HG03196 (cell line): ENCODE measurements around the gene VWF.

Experiments
- ATAC-seq: cut with Tn5 transposase; IDR thresholded peaks from one replicate; pipeline ENCODE4 v1.9.1; 2021; ENCODE audit not compliant: unreplicated experiment

VWF gene

GRCh38 chr12:5900533-5901205, 223.8 kb downstream of the VWF start:
- ATAC-seq = no peak

DNA sequence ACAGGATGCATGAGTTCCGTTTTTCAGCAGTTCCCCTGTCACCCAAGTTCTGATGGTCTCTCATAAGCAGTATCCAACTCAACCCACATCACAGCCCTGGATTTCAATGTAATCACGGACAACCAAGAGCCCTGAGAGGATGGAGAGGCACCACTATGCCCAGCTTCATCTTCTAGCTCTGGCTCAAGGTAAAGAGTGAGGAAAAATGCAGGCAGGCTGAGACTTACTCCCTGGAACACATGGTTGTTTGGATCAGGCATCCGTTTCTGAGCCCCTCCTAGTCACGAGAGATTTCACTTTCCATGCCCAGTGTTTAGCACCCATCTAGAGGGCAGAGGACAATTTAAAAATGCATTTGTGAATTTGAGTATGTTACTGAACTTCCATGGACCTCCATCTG, 224.4 kb downstream of the VWF start:
- no peak for ATAC-seq

- no peak for ATAC-seq
These were observed 224.8 kb downstream of the VWF start for GRCh38 chr12:5899675-5900074.

GRCh38 chr12:5898874-5899273, 225.6 kb downstream of the VWF start:
- ATAC-seq = no peak
